Measurements from ENCODE around the gene FITM2. TPM values are rescaled to one million over a fixed set of nuclear protein-coding genes. Genes with fewer than 3 reads are reported as not detected.

Gene FITM2
- total RNA-seq, 1 donor from 2014 or later: 5.3 TPM

DNA sequence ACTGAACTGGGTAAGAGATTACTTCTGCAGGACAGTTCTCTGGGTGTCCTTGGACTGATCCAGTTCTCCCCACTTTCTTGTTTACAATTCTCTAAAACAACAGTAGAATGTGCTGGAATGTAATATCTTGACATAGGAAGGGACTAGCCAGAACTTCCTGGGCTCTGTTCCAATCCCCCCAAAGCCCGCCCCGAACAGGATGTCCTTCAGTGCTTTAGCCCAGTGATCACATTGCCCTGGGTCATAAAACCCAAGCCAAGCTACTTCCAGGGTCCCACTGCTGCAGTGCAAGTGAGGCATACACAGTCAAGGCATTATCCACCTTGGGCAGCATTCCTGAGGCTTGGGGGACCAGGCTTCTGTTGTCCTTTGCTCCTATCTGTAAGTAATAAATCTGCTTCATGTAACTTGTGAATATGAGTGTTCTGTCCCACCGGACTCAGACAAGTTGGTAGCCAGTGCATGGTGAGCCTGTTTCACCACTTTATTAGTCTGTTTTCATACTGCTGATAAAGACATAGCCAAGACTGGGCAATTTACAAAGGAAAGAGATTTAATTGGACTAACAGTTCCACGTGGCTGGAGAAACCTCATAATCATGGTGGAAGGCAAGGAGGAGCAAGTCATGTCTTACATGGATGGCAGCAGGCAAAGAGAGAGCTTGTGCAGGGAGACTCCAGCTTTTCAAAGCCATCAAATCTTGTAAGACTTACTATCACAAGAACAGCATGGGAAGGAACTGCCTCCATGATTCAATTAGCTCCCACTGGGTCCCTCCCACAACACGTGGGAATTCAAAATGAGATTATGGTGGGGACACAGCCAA is 23.5 kb downstream of the FITM2 start:
- no peak overlapping the region for H3K4me3 ChIP-seq
- H3K27me3 ChIP-seq: no peaks in the 10 kb centered on the region
- TF ChIP-seq, protein P1, sequence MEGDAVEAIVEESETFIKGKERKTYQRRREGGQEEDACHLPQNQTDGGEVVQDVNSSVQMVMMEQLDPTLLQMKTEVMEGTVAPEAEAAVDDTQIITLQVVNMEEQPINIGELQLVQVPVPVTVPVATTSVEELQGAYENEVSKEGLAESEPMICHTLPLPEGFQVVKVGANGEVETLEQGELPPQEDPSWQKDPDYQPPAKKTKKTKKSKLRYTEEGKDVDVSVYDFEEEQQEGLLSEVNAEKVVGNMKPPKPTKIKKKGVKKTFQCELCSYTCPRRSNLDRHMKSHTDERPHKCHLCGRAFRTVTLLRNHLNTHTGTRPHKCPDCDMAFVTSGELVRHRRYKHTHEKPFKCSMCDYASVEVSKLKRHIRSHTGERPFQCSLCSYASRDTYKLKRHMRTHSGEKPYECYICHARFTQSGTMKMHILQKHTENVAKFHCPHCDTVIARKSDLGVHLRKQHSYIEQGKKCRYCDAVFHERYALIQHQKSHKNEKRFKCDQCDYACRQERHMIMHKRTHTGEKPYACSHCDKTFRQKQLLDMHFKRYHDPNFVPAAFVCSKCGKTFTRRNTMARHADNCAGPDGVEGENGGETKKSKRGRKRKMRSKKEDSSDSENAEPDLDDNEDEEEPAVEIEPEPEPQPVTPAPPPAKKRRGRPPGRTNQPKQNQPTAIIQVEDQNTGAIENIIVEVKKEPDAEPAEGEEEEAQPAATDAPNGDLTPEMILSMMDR (IDR thresholded peaks at IDR 0.05): no peak
- H3K27ac ChIP-seq: no peak overlapping the region
- intact Hi-C loops (cut with DNase I): loop anchor here (5.0 kb wide), 1 partner anchor 60 kb away; no protein-coding TSS in a partner anchor
- H3K36me3 ChIP-seq: peaks cover 0 to 4% of the 10 kb centered on the region in 2 donors
- DNase-seq (ENCODE audit: low spot score in 2 of 2): no peak
- H3K4me1 ChIP-seq: no peaks in the 10 kb centered on the region
- H3K9me3 ChIP-seq: no peaks in the 10 kb centered on the region

DNA sequence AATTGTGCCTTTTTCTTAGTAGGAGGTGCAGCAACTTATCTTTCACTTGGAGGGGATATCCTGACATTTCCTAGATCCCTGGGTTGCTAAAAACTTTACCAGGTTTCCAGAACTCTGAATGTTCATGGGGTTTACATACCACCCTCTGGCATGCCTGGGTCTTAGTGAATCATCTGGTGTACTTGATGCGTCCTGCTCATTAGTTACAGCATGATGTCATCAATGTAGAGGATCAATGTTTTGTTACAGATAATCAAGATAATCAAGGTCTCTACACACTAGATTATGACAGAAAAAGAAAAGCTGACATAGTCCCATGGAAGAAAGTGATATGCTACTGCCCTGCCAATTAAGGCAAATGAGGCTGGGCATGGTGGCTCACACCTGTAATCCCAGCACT is 27.0 kb downstream of the FITM2 start:
- no peaks in the 10 kb centered on the region for H3K9me3 ChIP-seq
- H3K27ac ChIP-seq: no peak overlapping the region
- TF ChIP-seq, protein P1 (IDR thresholded peaks at IDR 0.05): no peak
- intact Hi-C loops (cut with DNase I): no loop called here
- H3K36me3 ChIP-seq: no peaks in the 10 kb centered on the region
- no peak overlapping the region for H3K4me3 ChIP-seq
- no peak for DNase-seq (ENCODE audit: low spot score in 2 of 2)
- no peaks in the 10 kb centered on the region for H3K4me1 ChIP-seq
- no peaks in the 10 kb centered on the region for H3K27me3 ChIP-seq

DNA sequence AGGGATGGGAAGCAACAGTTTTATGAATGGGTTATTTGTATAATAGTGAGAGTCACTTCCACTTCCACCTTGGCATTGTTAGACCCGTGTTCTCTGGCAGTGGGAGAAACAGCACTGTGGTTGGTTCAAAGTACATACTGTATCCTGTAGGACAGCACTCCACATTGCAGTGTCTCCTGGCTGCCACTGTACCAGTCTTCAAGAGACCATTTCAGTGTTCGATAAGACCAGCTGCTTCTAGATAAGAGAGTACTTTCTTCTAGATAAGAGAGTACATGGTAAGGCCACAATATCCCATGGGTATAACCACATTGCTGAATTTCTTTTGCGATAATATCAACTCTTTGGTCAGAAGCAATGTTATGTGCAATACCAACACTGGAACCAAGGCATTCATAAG is 28.8 kb downstream of the FITM2 start:
- DNase-seq (ENCODE audit: low spot score in 2 of 2): no peak
- Histone ChIP-seq H3K36me3 (no peaks in the 10 kb centered on the region), H3K4me1 (no peaks in the 10 kb centered on the region), H3K9me3 (no peaks in the 10 kb centered on the region), H3K4me3 (no peak overlapping the region), H3K27me3 (no peaks in the 10 kb centered on the region), H3K27ac (no peak overlapping the region)
- intact Hi-C loops (cut with DNase I): no loop called here
- TF ChIP-seq, protein P1 (IDR thresholded peaks at IDR 0.05): no peak

DNA sequence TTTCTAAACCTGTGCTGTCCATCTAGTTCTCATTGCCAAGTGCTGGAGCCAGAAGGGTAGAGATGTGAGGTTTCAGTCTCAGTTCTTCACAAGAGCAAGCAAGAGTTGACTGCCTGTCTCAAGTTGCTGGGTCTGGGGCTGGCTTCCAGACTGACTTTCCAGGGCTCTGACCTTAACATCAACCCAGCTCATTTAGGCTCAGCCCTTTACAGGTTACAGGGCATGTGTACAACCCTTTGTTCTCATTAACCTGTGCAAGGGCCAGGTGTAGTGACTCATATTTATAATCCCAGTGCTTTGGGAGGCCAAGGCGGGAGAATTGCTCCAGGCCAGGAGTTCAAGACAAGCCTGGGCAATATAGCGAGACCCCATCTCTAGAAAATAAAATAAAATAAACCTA is 30.6 kb downstream of the FITM2 start:
- no peak overlapping the region for H3K4me3 ChIP-seq
- intact Hi-C loops (cut with DNase I): no loop called here
- H3K27ac ChIP-seq: no peak overlapping the region
- TF ChIP-seq, protein P1 (IDR thresholded peaks at IDR 0.05): no peak
- no peaks in the 10 kb centered on the region for H3K4me1 ChIP-seq
- H3K9me3 ChIP-seq: no peaks in the 10 kb centered on the region
- DNase-seq (ENCODE audit: low spot score in 2 of 2): no peak
- H3K36me3 ChIP-seq: no peaks in the 10 kb centered on the region
- H3K27me3 ChIP-seq: no peaks in the 10 kb centered on the region

DNA sequence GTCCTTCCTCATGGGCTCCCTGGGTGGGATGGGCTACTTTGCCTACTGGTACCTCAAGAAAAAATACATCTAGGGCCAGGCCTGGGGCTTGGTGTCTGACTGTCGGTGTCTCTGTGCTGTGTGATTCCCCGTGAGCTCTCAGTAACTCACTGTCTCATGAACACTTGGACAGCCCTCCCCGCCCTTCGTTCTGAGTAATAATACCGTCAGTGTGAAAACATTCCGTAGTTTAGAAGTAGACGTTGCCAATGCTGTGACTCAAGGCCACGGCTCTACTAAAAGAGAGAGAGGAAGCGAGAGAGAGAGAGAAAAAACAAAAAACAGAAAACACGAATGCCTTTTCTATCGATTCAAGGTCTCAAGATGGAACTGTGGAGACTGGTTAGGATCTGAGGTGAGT is 31.8 kb downstream of the FITM2 start:
- Histone ChIP-seq H3K9me3 (no peaks in the 10 kb centered on the region), H3K36me3 (no peaks in the 10 kb centered on the region), H3K4me1 (no peaks in the 10 kb centered on the region), H3K27ac (no peak overlapping the region), H3K27me3 (no peaks in the 10 kb centered on the region), H3K4me3 (no peak overlapping the region)
- DNase-seq (ENCODE audit: low spot score in 2 of 2): no peak
- intact Hi-C loops (cut with DNase I): no loop called here
- TF ChIP-seq, protein P1 (IDR thresholded peaks at IDR 0.05): no peak
